ENCODE measurements around the gene INSYN2A. TPM values are rescaled to one million over a fixed set of nuclear protein-coding genes. Genes with fewer than 3 reads are reported as not detected.

Gene INSYN2A
- total and polyA plus RNA-seq, 2 of the 13 experiments (the other 11 are each of a cell fraction or from before 2014, with no cell fraction given) = not detected

DNA sequence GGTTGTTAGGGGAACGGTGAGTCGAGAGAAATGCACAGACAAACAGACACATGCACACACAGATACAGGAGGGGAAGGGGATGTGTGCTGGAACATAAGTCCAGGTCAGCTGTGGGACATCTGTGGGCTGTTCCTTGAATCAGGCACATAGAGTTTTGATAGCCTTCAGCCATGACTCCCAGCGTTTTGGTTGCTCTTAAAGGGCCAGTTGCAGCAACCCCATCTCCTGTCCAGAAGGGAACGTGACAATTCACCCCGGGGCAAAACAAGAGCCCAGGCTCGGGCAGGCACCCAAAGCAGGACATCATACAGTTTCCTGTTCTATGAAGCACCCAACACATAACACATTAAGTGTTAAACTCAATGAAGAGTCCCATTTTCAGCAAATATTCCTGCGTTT, 9.6 kb downstream of the INSYN2A start:
- no peak overlapping the region for H2AFZ ChIP-seq (ENCODE audit: low read length)
- no TSS peak for BruUV-seq (replicated peaks)
- FAIRE-seq = no peak
- H3K4me2 ChIP-seq (ENCODE audit: low read depth, low read length) = no peak overlapping the region
- no peaks in the 10 kb centered on the region for H3K36me3 ChIP-seq (replicated peaks in 1 of 2; ENCODE audit: control insufficient read depth in 1 of 2, insufficient read depth in 2 of 2, low read length in 2 of 2)
- H4K20me1 ChIP-seq (ENCODE audit: insufficient read depth, low read length) = no peaks in the 10 kb centered on the region
- ChIA-PET CTCF (ENCODE audit: low intra/inter-chr PET ratio, low total read pairs) (no interaction called here), POLR2A (no interaction called here)
- 99% methylated on average over 5 of the region's 7 CpGs for WGBS (ENCODE audit: low lambda C conversion rate)
- intact Hi-C loops (cut with micrococcal nuclease; ENCODE audit: unreplicated experiment) = no loop called here
- TF ChIP-seq KLF11 (CRISPR knock-in tag; IDR thresholded peaks at IDR 0.05) = no peak
- TF ChIP-seq ZNF446 (CRISPR knock-in tag; IDR thresholded peaks at IDR 0.05) = no peak
- no peak for TF ChIP-seq ZNF20 (CRISPR knock-in tag; IDR thresholded peaks at IDR 0.05)
- TF ChIP-seq ZMYM2 (CRISPR knock-in tag; IDR thresholded peaks at IDR 0.05) = no peak
- TF ChIP-seq, protein P1, sequence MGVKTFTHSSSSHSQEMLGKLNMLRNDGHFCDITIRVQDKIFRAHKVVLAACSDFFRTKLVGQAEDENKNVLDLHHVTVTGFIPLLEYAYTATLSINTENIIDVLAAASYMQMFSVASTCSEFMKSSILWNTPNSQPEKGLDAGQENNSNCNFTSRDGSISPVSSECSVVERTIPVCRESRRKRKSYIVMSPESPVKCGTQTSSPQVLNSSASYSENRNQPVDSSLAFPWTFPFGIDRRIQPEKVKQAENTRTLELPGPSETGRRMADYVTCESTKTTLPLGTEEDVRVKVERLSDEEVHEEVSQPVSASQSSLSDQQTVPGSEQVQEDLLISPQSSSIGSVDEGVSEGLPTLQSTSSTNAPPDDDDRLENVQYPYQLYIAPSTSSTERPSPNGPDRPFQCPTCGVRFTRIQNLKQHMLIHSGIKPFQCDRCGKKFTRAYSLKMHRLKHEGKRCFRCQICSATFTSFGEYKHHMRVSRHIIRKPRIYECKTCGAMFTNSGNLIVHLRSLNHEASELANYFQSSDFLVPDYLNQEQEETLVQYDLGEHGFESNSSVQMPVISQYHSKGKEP (CRISPR knock-in tag; IDR thresholded peaks at IDR 0.05) = no peak
- TF ChIP-seq ZNF296 (CRISPR knock-in tag; conservative IDR thresholded peaks at IDR 0.05) = no peak
- TF ChIP-seq NBN (conservative IDR thresholded peaks at IDR 0.05) = no peak
- TF ChIP-seq CREBL2 (CRISPR knock-in tag; IDR thresholded peaks at IDR 0.05; ENCODE audit: borderline replicate concordance) = no peak
- no peak for TF ChIP-seq AKAP8 (CRISPR knock-in tag; IDR thresholded peaks at IDR 0.05)
- no peak for TF ChIP-seq ZNF772 (CRISPR knock-in tag; IDR thresholded peaks at IDR 0.05)
- TF ChIP-seq, protein P2, sequence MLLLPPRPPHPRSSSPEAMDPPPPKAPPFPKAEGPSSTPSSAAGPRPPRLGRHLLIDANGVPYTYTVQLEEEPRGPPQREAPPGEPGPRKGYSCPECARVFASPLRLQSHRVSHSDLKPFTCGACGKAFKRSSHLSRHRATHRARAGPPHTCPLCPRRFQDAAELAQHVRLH (CRISPR knock-in tag; IDR thresholded peaks at IDR 0.05; ENCODE audit: borderline replicate concordance, low read depth) = no peak
- TF ChIP-seq ARID2 (CRISPR knock-in tag; IDR thresholded peaks at IDR 0.05; ENCODE audit: borderline replicate concordance) = no peak
- TF ChIP-seq U2AF2 (IDR thresholded peaks at IDR 0.05; ENCODE audit: low read depth, low read length) = no peak
- ATAC-seq = no peak
- DNase-seq (ENCODE audit: low spot score) = no peak
- H3K4me1 ChIP-seq (ENCODE audit: insufficient read depth, low read length) = no peaks in the 10 kb centered on the region
- H3K27me3 ChIP-seq (ENCODE audit: control insufficient read depth in 1 of 2, insufficient read depth in 2 of 2, low read length in 2 of 2) = no peaks in the 10 kb centered on the region
- no peaks in the 10 kb centered on the region for H3K79me2 ChIP-seq (ENCODE audit: insufficient read depth, low read length)
- H3K9me3 ChIP-seq (ENCODE audit: low read length) = no peaks in the 10 kb centered on the region
- no peak overlapping the region for H3K4me3 ChIP-seq (replicated peaks in 1 of 3; ENCODE audit: insufficient read depth in 1 of 3, low read depth in 2 of 3, low read length in 3 of 3)
- in situ Hi-C loops (cut with HindIII; ENCODE audit: extremely low pct_ligation_motif_present, low pct_unique_long_range_greater_than_20kb) = no loop called here
- H3K9ac ChIP-seq (ENCODE audit: insufficient read depth, low read depth, low read length) = no peak overlapping the region
- no peak overlapping the region for H3K27ac ChIP-seq (ENCODE audit: extremely low read length, insufficient read depth, low read length)

All from HepG2 (cell line).